Fibroblast of lung (primary cell): ENCODE results near the gene CEP97. TPM values are rescaled to one million over a fixed set of nuclear protein-coding genes. Genes with fewer than 3 reads are reported as not detected.
"Not testable (repeated sequence)": the region's sequence is repeated elsewhere in the genome, so short reads cannot be mapped to it uniquely, and the experiment has no call there.

Experiments
- DNase-seq, 2 donors: peaks; one replicate each; pipeline versions ENCODE4 v3.0.0 to v3.0.0-alpha.2; 2010; ENCODE audit warnings: low read depth in 2 of 2
- H2AFZ ChIP-seq: 2 replicates; pipeline ENCODE4 v1.5.1; 2012; ENCODE audit warnings: low read length, control low read depth, inconsistent platforms
- H3K27ac ChIP-seq: 2 replicates; pipeline ENCODE4 v1.5.1; 2011; ENCODE audit warnings: low read length, control low read depth; ENCODE audit not compliant: insufficient read depth
- H3K27me3 ChIP-seq: 2 replicates; pipeline ENCODE4 v1.5.1; 2011; ENCODE audit warnings: mild to moderate bottlenecking, low read length; ENCODE audit not compliant: control insufficient read depth, insufficient read depth
- H3K36me3 ChIP-seq: 2 replicates; pipeline ENCODE4 v1.5.1; 2011; ENCODE audit warnings: low read length; ENCODE audit not compliant: control insufficient read depth, insufficient read depth
- H3K4me1 ChIP-seq: 2 replicates; pipeline ENCODE4 v1.5.1; 2011; ENCODE audit warnings: low read length; ENCODE audit not compliant: control insufficient read depth, insufficient read depth; ENCODE audit errors: extremely low read depth
- H3K4me2 ChIP-seq: 2 replicates; pipeline ENCODE4 v1.5.1; 2011; ENCODE audit warnings: low read length, control low read depth; ENCODE audit not compliant: insufficient read depth; ENCODE audit errors: extremely low read depth
- H3K4me3 ChIP-seq, 4 experiments: fragments of 200-600 bp in 1 of 4; sonication (generic) in 1 of 4; replicated peaks in 1 of 4; 2 replicates each; pipeline ENCODE4 v1.5.1; 2011 to 2016; ENCODE audit warnings: low read length in 4 of 4, low read depth in 3 of 4, mild to moderate bottlenecking in 3 of 4, control low read depth in 2 of 4, inconsistent platforms in 1 of 4, mixed read lengths in 1 of 4; ENCODE audit not compliant: insufficient read depth in 1 of 4; ENCODE audit errors: control extremely low read depth in 1 of 4
- H3K79me2 ChIP-seq: 2 replicates; pipeline ENCODE4 v1.5.1; 2012; ENCODE audit warnings: mild to moderate bottlenecking, low read length, inconsistent platforms; ENCODE audit not compliant: control insufficient read depth, insufficient read depth
- H3K9ac ChIP-seq: 2 replicates; pipeline ENCODE4 v1.5.1; 2011; ENCODE audit warnings: mild to moderate bottlenecking, low read length, control low read depth; ENCODE audit not compliant: insufficient read depth
- H3K9me3 ChIP-seq: 2 replicates; pipeline ENCODE4 v1.5.1; 2012; ENCODE audit warnings: low read depth, low read length; ENCODE audit not compliant: control insufficient read depth, insufficient read depth
- H4K20me1 ChIP-seq: 2 replicates; pipeline ENCODE4 v1.5.1; 2011; ENCODE audit warnings: low read length; ENCODE audit not compliant: control insufficient read depth, insufficient read depth; ENCODE audit errors: extremely low read depth
- EZH2 ChIP-seq: IDR thresholded peaks from 2 replicates; pipeline ENCODE4 v1.5.1; 2012; ENCODE audit warnings: low read length, control low read depth, mild to moderate bottlenecking; ENCODE audit errors: missing control alignments
- polyA plus RNA-seq, 2 donors: library from polyadenylated mRNA; depleted of rRNA in 1 of 2; stranded (reverse) in 1 of 2; unstranded in 1 of 2; fragments of >200 nt; gene quantifications; 2 replicates each; pipeline ENCODE4 v1.2.1, GENCODE V29; 2011 to 2012; ENCODE audit warnings: missing spikeins in 1 of 2
- total RNA-seq: library from RNA; depleted of rRNA; stranded (reverse); fragments of >200 nt; gene quantifications from 2 replicates; pipeline ENCODE4 v1.2.1, GENCODE V29; 2014
- TF ChIP-seq, protein P1 (sequence below), 2 donors: IDR thresholded peaks in 1 of 2; conservative IDR thresholded peaks in 1 of 2; 1 replicate in 1 of 2; 2 replicates in 1 of 2; pipeline ENCODE4 v1.5.1; 2011 to 2012; ENCODE audit warnings: low read length in 2 of 2, control low read depth in 1 of 2, inconsistent platforms in 1 of 2, low read depth in 1 of 2, mild to moderate bottlenecking in 1 of 2

CEP97 gene
- total and polyA plus RNA-seq, 2 donors (not counting 1 experiment from before 2014, with no cell fraction given), result 2.0 to 10.1 TPM

DNA sequence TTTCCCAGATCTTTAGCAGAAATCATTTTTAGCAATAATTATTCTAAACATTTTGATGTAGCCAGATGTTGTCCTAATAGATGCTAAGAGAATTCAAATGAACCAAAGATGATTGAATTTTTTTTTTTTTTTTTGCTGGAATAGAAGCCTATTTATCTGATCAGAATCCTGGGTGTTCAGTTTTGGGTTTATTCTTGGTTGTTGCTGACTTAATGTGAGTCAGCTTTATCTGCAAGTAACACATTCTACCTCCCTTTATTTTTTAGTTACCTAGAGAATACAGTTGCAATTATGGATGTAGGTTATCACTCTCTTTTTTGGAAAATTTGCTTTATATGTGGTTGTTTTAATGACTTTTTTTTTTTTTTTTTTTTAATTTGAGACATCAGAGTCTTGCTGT is 6.4 kb downstream of the CEP97 start:
- Histone ChIP-seq H3K4me3 (no peak overlapping the region), H3K27me3 (no peaks in the 10 kb centered on the region), H3K36me3 (peaks cover 10% of the 10 kb centered on the region), H3K9ac (no peak overlapping the region), H3K4me2 (no peak overlapping the region), H3K4me1 (no peaks in the 10 kb centered on the region), H3K79me2 (peaks cover 10% of the 10 kb centered on the region), H2AFZ (no peak overlapping the region), H4K20me1 (no peaks in the 10 kb centered on the region), H3K9me3 (no peaks in the 10 kb centered on the region), H3K27ac (no peak overlapping the region)
- TF ChIP-seq EZH2, result no peak
- TF ChIP-seq, protein P1, sequence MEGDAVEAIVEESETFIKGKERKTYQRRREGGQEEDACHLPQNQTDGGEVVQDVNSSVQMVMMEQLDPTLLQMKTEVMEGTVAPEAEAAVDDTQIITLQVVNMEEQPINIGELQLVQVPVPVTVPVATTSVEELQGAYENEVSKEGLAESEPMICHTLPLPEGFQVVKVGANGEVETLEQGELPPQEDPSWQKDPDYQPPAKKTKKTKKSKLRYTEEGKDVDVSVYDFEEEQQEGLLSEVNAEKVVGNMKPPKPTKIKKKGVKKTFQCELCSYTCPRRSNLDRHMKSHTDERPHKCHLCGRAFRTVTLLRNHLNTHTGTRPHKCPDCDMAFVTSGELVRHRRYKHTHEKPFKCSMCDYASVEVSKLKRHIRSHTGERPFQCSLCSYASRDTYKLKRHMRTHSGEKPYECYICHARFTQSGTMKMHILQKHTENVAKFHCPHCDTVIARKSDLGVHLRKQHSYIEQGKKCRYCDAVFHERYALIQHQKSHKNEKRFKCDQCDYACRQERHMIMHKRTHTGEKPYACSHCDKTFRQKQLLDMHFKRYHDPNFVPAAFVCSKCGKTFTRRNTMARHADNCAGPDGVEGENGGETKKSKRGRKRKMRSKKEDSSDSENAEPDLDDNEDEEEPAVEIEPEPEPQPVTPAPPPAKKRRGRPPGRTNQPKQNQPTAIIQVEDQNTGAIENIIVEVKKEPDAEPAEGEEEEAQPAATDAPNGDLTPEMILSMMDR (conservative IDR thresholded peaks at IDR 0.05 in 1 of 2, IDR thresholded peaks at IDR 0.05 in 1 of 2; ENCODE audit: low read depth in 1 of 2, low read length in 2 of 2), result no peak
- no peak for DNase-seq

DNA sequence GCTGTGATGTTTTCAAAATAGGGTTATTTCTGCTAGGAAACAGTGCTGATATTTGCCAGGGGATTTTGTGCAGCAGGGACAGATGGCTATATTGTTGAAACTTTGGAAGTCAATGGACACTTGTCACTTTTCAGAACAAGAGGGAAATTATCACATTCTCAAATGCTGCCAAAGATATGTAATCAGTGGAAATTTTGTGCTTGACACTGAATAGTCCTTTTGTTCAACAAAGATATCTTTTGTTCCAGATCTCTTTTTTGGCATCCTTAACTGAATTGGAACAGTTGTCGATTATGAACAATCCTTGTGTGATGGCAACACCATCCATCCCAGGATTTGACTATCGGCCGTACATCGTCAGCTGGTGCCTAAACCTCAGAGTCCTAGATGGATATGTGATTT is 7.8 kb downstream of the CEP97 start:
- Histone ChIP-seq H2AFZ (no peak overlapping the region), H3K36me3 (peaks cover 10% of the 10 kb centered on the region), H4K20me1 (no peaks in the 10 kb centered on the region), H3K27ac (no peak overlapping the region), H3K9ac (no peak overlapping the region), H3K4me1 (no peaks in the 10 kb centered on the region), H3K4me3 (no peak overlapping the region), H3K27me3 (no peaks in the 10 kb centered on the region), H3K4me2 (no peak overlapping the region), H3K9me3 (no peaks in the 10 kb centered on the region), H3K79me2 (no peaks in the 10 kb centered on the region)
- TF ChIP-seq EZH2, result no peak
- TF ChIP-seq, protein P1 (conservative IDR thresholded peaks at IDR 0.05 in 1 of 2, IDR thresholded peaks at IDR 0.05 in 1 of 2; ENCODE audit: low read depth in 1 of 2, low read length in 2 of 2), result no peak
- DNase-seq, result no peak

DNA sequence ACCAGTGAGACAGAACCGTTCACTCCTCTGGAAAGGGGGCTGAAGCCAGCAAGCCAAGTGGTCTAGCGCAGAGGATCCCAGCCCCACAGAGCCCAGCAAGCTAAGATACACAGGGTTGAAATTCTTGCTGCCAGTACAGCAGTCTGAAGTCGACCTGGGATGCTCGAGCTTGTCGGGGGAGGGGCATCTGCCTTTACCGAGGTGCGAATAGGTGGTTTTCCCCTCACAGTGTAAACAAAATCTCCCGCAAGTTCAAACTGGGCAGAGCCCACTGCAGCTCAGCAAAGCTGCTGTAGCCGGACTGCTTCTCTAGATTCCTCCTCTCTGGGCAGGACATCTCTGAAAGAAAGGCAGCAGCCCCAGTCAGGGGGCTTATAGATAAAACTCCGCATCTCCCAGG is 11.4 kb downstream of the CEP97 start:
- Histone ChIP-seq H4K20me1 (no peaks in the 10 kb centered on the region), H3K27ac (no peak overlapping the region), H3K27me3 (no peaks in the 10 kb centered on the region), H3K9ac (no peak overlapping the region), H3K9me3 (no peaks in the 10 kb centered on the region), H3K4me3 (no peak overlapping the region), H3K4me1 (no peaks in the 10 kb centered on the region), H3K36me3 (peaks cover 10% of the 10 kb centered on the region), H3K4me2 (no peak overlapping the region), H3K79me2 (no peaks in the 10 kb centered on the region), H2AFZ (no peak overlapping the region)
- DNase-seq, result no peak
- TF ChIP-seq EZH2, result no peak
- TF ChIP-seq, protein P1 (conservative IDR thresholded peaks at IDR 0.05 in 1 of 2, IDR thresholded peaks at IDR 0.05 in 1 of 2; ENCODE audit: low read depth in 1 of 2, low read length in 2 of 2), result no peak

DNA sequence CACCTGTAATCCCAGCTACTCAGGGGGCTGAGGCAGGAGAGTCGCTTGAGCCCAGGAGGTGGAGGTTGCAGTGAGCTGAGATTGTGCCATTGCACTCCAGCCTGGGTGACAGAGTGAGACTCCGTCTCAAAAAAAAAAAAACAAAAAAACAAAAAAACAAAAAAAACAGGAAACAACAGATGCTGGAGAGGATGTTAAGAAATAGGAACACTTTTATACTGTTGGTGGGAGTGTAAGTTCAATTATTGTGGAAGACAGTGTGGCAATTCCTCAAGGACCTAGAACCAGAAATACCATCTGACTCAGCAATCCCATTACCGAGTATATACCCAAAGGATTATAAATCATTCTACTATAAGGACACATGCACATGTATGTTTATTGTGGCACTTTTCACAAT is 17.5 kb downstream of the CEP97 start:
- not testable (repeated sequence) for H2AFZ ChIP-seq, H3K4me2 ChIP-seq, H3K9ac ChIP-seq, H3K36me3 ChIP-seq, H3K4me1 ChIP-seq, H3K27ac ChIP-seq, H3K4me3 ChIP-seq, H3K9me3 ChIP-seq, DNase-seq, H4K20me1 ChIP-seq, H3K79me2 ChIP-seq, H3K27me3 ChIP-seq
